C4-2B (cell line): ENCODE results near the gene SYT9.

Source experiments
- H3K27ac ChIP-seq: fragments of 450-650 bp; 2 replicates; pipeline ENCODE4 v1.5.1; 2017
- CTCF ChIP-seq: fragments of 450-650 bp; conservative IDR thresholded peaks from 2 replicates; pipeline ENCODE4 v1.5.1; 2017; ENCODE audit warnings: mild to moderate bottlenecking
- ZFX ChIP-seq: fragments of 450-650 bp; IDR thresholded peaks from 2 replicates; pipeline ENCODE4 v1.6.1; 2017

SYT9 gene

GRCh38 chr11:7286178-7286577, 34.5 kb downstream of the SYT9 start:
- no peak for TF ChIP-seq ZFX
- no peak for TF ChIP-seq CTCF
- no peak overlapping the region for H3K27ac ChIP-seq

- TF ChIP-seq CTCF (no peak), ZFX (no peak)
- no peak overlapping the region for H3K27ac ChIP-seq
Observed at GRCh38 chr11:7291100-7291829, 39.6 kb downstream of the SYT9 start.

- no peak for TF ChIP-seq ZFX
- TF ChIP-seq CTCF: no peak
- no peak overlapping the region for H3K27ac ChIP-seq
Observed at GRCh38 chr11:7292922-7293321, 41.2 kb downstream of the SYT9 start.

GRCh38 chr11:7299393-7299792, 47.7 kb downstream of the SYT9 start:
- TF ChIP-seq ZFX (no peak), CTCF (peak; percentile 31)
- no peak overlapping the region for H3K27ac ChIP-seq

- TF ChIP-seq ZFX: no peak
- TF ChIP-seq CTCF: no peak
Observed at GRCh38 chr11:7300281-7300680, 48.6 kb downstream of the SYT9 start.

GRCh38 chr11:7303146-7303545, 51.4 kb downstream of the SYT9 start:
- no peak overlapping the region for H3K27ac ChIP-seq
- no peak for TF ChIP-seq ZFX
- TF ChIP-seq CTCF: no peak

More at GRCh38 chr11:7300281-7300680, 48.6 kb downstream of the SYT9 start:
- H3K27ac ChIP-seq: no peak overlapping the region

GRCh38 chr11:7306900-7307299, 55.2 kb downstream of the SYT9 start:
- no peak for TF ChIP-seq CTCF
- no peak for TF ChIP-seq ZFX
- H3K27ac ChIP-seq: no peak overlapping the region
